ENCODE measurements around the gene ZNF45. TPM values are rescaled to one million over a fixed set of nuclear protein-coding genes. Genes with fewer than 3 reads are reported as not detected.

The ZNF45 gene
- total and polyA plus RNA-seq, 2 of the 4 experiments (the other 2 are of a cell fraction), result 7.6 to 18.1 TPM

DNA sequence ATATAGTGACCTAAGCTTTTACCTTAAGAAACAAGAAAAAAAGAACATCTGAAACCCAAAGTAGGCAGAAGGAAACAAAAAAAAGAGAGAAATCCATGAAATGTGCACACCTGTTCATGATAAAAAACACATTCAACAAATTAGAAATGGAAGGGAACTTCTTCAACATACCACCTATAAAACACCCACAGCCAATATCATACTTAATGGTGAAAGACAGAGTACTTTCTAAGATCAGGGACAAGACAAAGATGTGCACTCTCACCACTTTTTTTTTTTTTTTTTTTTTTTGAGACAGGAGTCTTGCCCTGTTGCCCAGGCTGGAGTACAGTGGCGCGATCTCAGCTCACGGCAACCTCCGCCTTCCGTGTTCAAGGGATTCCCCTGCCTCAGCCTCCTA is 29.2 kb downstream of the ZNF45 start:
- DNase-seq, result no peak
- Histone ChIP-seq H3K4ac (ENCODE audit: low read depth, low read length) (no peak overlapping the region), H3K9me1 (ENCODE audit: insufficient read depth, low read length) (peaks cover 3% of the 10 kb centered on the region; the same call in 1 of the 2 replicates), H3K36me3 (ENCODE audit: control insufficient read depth, insufficient read depth, low read length) (no peaks in the 10 kb centered on the region), H2BK120ac (ENCODE audit: low read depth, low read length) (no peak overlapping the region), H3K23ac (ENCODE audit: low read depth, low read length) (no peak overlapping the region), H2BK15ac (ENCODE audit: low read depth, low read length) (no peak overlapping the region), H3K56ac (ENCODE audit: extremely low read depth, insufficient read depth, low read length) (no peak overlapping the region), H3K4me2 (ENCODE audit: low read depth, low read length) (no peak overlapping the region), H2BK5ac (ENCODE audit: low read depth, low read length, poor library complexity, severe bottlenecking) (no peak overlapping the region), H3K9me3 (ENCODE audit: control insufficient read depth, insufficient read depth, low read length) (peaks cover 9% of the 10 kb centered on the region), H3K18ac (ENCODE audit: low read depth, low read length) (no peak overlapping the region), H4K91ac (ENCODE audit: insufficient read depth, low read depth, low read length) (no peak overlapping the region), H3K9ac (ENCODE audit: low read depth, low read length) (no peak overlapping the region), H3K27ac (ENCODE audit: insufficient read depth, low read length) (no peak overlapping the region), H3K4me3 (ENCODE audit: insufficient read depth, low read depth, low read length) (no peak overlapping the region), H2BK20ac (ENCODE audit: low read depth, low read length) (no peak overlapping the region), H2AFZ (replicated peaks; ENCODE audit: low read length, poor library complexity) (no peak overlapping the region), H2AK9ac (replicated peaks; ENCODE audit: low read depth, low read length, poor library complexity) (no peak overlapping the region), H4K8ac (ENCODE audit: low read depth in 2 of 2, low read length in 2 of 2) (no peak overlapping the region), H3K14ac (replicated peaks; ENCODE audit: low read depth, low read length) (no peak overlapping the region), H2AK5ac (ENCODE audit: low read depth, low read length) (no peak overlapping the region), H3K79me1 (ENCODE audit: low read depth in 1 of 2, low read length in 2 of 2) (peaks cover 6 to 10% of the 10 kb centered on the region in 2 experiments), H4K20me1 (ENCODE audit: insufficient read depth, low read length) (no peaks in the 10 kb centered on the region), H4K5ac (ENCODE audit: low read depth, low read length) (no peak overlapping the region), H3K27me3 (ENCODE audit: control insufficient read depth, insufficient read depth, low read length) (no peaks in the 10 kb centered on the region), H3K4me1 (ENCODE audit: control insufficient read depth, insufficient read depth, low read length) (no peaks in the 10 kb centered on the region)
- in situ Hi-C loops (cut with MboI; ENCODE audit: low sequenced_read_pairs) (no loop called here), intact Hi-C loops (cut with micrococcal nuclease) (no loop called here), dilution Hi-C loops (cut with HindIII; ENCODE audit: low sequenced_read_pairs, unreplicated experiment) (no loop called here)
- ChIA-PET POLR2A (ENCODE audit: unreplicated experiment) (no interaction called here), CTCF (no interaction called here)
- no CpG with 5 or more reads among the region's 5 CpGs for WGBS, 2 experiments (ENCODE audit: extremely low coverage in 2 of 2, insufficient read length in 1 of 2)
- no peak for ATAC-seq (ENCODE audit: low read depth)
- no TSS peak for BruUV-seq (replicated peaks)
- TF ChIP-seq NFE2L2 (IDR thresholded peaks at IDR 0.05; ENCODE audit: low read depth, low read length) (no peak), SMC3 (IDR thresholded peaks at IDR 0.05; ENCODE audit: low read depth, low read length) (no peak), CEBPB (IDR thresholded peaks at IDR 0.05; ENCODE audit: low read depth, low read length) (no peak), MAFK (IDR thresholded peaks at IDR 0.05; ENCODE audit: low read depth, low read length) (no peak), FOS (IDR thresholded peaks at IDR 0.05; ENCODE audit: low read depth, low read length) (no peak), POLR2A (IDR thresholded peaks at IDR 0.05; ENCODE audit: low read depth, low read length) (no peak), RFX5 (IDR thresholded peaks at IDR 0.05; ENCODE audit: low read depth, low read length) (no peak), RAD21 (IDR thresholded peaks at IDR 0.05; ENCODE audit: low read length) (no peak), CHD1 (IDR thresholded peaks at IDR 0.05; ENCODE audit: low read depth, low read length) (no peak), MXI1 (IDR thresholded peaks at IDR 0.05; ENCODE audit: borderline replicate concordance, low read depth, low read length) (no peak), BHLHE40 (IDR thresholded peaks at IDR 0.05; ENCODE audit: low read depth, low read length) (no peak), RCOR1 (IDR thresholded peaks at IDR 0.05; ENCODE audit: insufficient replicate concordance, low read length) (no peak)
- TF ChIP-seq, protein P1, sequence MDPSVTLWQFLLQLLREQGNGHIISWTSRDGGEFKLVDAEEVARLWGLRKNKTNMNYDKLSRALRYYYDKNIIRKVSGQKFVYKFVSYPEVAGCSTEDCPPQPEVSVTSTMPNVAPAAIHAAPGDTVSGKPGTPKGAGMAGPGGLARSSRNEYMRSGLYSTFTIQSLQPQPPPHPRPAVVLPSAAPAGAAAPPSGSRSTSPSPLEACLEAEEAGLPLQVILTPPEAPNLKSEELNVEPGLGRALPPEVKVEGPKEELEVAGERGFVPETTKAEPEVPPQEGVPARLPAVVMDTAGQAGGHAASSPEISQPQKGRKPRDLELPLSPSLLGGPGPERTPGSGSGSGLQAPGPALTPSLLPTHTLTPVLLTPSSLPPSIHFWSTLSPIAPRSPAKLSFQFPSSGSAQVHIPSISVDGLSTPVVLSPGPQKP (IDR thresholded peaks at IDR 0.05; ENCODE audit: borderline replicate concordance, low read depth, low read length), result no peak
- TF ChIP-seq, protein P2, sequence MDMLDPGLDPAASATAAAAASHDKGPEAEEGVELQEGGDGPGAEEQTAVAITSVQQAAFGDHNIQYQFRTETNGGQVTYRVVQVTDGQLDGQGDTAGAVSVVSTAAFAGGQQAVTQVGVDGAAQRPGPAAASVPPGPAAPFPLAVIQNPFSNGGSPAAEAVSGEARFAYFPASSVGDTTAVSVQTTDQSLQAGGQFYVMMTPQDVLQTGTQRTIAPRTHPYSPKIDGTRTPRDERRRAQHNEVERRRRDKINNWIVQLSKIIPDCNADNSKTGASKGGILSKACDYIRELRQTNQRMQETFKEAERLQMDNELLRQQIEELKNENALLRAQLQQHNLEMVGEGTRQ (IDR thresholded peaks at IDR 0.05; ENCODE audit: low read depth, low read length), result no peak
